ENCODE data around the gene L3MBTL1. TPM values are rescaled to one million over a fixed set of nuclear protein-coding genes. Genes with fewer than 3 reads are reported as not detected.

The L3MBTL1 gene
- total RNA-seq, 3 donors from 2014 or later = 8.6 to 24.7 (median 17.4) TPM

DNA sequence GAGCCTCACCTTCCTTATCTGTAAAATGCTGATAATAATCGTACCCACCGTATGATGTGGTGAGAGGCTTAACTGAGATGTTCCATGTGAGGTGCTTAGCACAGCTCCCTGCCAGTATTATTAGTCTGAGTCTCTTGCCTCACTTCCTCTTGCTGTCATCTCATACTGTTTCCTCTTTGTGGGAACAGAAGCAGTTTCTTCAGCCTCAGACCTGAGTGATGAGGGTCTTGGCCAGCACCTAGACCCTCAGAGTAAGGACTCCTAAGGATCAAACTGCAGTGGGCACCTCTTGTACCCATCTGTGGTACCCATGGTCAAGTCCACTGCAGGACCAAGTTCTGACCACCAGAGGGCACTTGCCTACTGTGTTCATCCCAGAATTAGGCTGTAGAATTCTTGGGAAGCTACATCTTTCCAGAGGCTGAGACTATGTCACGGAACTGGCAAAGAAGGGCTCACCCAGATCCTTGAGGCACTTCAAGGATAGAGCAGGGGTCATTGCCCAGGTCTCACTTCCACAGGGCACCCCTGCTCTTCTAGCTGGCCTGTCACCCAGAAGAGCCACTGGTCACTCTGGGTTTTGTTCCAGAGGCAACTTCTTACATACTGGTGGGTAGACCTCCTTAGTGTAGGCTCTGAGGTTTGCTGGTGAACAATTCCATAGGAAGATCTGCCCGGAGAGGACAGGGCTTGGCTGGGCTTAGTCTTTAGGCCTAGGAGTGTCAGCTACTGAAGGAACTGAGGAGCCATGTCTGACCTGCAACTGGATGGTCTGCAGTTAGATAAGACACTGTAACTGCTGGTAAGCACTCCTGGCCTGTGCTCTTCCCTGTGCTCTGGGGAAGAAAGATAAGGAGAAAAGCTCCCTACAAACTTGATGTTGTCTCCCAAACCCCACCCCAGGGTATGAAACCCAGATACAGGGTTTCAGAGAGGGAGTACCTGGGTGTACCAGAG lies 30.7 kb downstream of the L3MBTL1 start:
- no peaks in the 10 kb centered on the region for H3K36me3 ChIP-seq
- DNase-seq (ENCODE audit: low spot score in 2 of 2) = peak in 1 of 2 donors; percentile 60
- H3K27me3 ChIP-seq = no peaks in the 10 kb centered on the region
- H3K9me3 ChIP-seq = no peaks in the 10 kb centered on the region
- H3K4me1 ChIP-seq = no peaks in the 10 kb centered on the region
- H3K4me3 ChIP-seq = no peak overlapping the region
- TF ChIP-seq POLR2A (IDR thresholded peaks at IDR 0.05) (no peak), POLR2AphosphoS5 (IDR thresholded peaks at IDR 0.05) (no peak)
- TF ChIP-seq, protein P1, sequence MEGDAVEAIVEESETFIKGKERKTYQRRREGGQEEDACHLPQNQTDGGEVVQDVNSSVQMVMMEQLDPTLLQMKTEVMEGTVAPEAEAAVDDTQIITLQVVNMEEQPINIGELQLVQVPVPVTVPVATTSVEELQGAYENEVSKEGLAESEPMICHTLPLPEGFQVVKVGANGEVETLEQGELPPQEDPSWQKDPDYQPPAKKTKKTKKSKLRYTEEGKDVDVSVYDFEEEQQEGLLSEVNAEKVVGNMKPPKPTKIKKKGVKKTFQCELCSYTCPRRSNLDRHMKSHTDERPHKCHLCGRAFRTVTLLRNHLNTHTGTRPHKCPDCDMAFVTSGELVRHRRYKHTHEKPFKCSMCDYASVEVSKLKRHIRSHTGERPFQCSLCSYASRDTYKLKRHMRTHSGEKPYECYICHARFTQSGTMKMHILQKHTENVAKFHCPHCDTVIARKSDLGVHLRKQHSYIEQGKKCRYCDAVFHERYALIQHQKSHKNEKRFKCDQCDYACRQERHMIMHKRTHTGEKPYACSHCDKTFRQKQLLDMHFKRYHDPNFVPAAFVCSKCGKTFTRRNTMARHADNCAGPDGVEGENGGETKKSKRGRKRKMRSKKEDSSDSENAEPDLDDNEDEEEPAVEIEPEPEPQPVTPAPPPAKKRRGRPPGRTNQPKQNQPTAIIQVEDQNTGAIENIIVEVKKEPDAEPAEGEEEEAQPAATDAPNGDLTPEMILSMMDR (IDR thresholded peaks at IDR 0.05) = peak in 2 of 3 donors; percentile 66
- H3K27ac ChIP-seq = no peak overlapping the region
- intact Hi-C loops (cut with DNase I; ENCODE audit: low total_unique reads) = no loop called here

DNA sequence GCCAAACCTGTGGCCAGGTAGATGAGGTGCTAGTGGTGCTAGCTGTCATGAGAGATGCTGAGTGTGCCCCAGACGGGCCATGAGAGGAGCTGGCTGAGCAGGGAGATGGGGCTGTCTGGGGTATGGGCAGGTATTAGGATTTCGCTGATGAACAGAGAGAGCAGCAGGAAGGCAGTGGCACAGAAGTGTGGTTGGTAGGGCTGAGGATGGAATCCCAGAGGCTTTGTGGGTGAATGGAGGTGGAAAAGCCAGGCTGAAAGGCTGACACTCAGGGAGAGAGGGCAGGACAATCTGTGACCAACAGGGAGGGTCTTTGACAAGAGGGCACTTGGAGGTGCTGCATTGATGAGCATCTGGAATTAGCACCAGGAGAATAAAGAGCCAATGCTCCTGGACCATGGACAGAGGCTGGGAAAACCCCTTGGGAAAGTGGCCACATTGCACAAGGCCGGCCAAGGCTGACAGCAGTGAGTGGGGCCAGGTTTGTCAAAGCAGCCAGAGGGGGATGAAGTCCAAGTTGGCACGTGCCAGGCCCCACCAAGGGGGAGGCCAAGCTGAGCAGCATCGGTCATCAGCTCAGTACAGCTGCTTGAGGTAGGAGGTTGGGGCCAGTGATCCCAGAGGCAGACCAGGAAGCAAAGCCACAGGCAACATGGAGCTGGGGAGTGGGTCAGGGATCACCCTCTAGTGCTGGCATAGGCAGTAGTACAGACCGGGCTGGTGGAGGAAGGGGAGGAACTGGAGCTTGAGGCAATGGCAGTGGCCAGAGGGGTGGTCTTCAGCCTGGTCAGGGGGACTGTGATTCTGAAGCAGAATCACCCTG lies 31.6 kb downstream of the L3MBTL1 start:
- no peaks in the 10 kb centered on the region for H3K27me3 ChIP-seq
- H3K36me3 ChIP-seq = no peaks in the 10 kb centered on the region
- peak in 1 of 2 donors; percentile 30 for DNase-seq (ENCODE audit: low spot score in 2 of 2)
- TF ChIP-seq POLR2A (IDR thresholded peaks at IDR 0.05) (no peak), POLR2AphosphoS5 (IDR thresholded peaks at IDR 0.05) (no peak)
- TF ChIP-seq, protein P1 (IDR thresholded peaks at IDR 0.05) = no peak
- H3K27ac ChIP-seq = no peak overlapping the region
- H3K4me1 ChIP-seq = no peaks in the 10 kb centered on the region
- intact Hi-C loops (cut with DNase I; ENCODE audit: low total_unique reads) = no loop called here
- no peaks in the 10 kb centered on the region for H3K9me3 ChIP-seq
- H3K4me3 ChIP-seq = no peak overlapping the region

DNA sequence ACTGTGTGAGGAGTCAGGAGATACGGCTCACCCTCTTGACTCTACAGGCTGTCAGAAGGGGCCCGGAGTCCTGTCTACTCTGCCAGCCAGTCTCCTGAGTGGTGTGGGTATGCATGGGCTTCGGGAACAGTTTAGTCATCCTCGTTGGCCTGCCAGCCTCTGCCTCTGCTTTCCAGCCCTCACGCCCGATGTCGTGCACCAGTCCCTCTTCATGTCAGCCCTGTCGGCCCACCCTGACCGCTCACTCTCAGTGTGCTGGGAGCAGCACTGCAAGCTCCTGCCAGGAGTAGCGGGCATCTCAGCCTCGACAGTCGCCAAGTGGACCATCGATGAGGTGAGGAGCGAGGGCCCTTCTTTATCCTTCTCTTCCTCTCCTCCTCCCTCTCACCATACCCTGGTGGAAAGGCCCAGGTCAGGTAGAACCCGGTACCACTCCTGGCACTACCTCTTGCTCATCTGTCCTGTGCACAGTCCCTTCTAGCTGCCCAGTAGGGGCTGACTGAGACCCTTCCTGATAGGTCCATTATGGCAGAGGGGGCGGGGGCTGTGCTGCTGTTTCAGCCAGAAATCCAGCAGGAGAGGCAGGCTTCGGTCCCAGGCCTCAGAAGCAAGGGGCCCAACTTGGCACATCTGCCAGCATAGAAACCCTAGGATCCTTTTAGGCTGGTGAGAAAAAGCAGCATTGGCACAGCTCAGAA lies 32.6 kb downstream of the L3MBTL1 start:
- intact Hi-C loops (cut with DNase I; ENCODE audit: low total_unique reads) = no loop called here
- Histone ChIP-seq H3K9me3 (no peaks in the 10 kb centered on the region), H3K36me3 (no peaks in the 10 kb centered on the region), H3K27ac (no peak overlapping the region), H3K4me3 (no peak overlapping the region), H3K27me3 (no peaks in the 10 kb centered on the region), H3K4me1 (no peaks in the 10 kb centered on the region)
- no peak for TF ChIP-seq POLR2AphosphoS5 (IDR thresholded peaks at IDR 0.05)
- TF ChIP-seq POLR2A (IDR thresholded peaks at IDR 0.05) = no peak
- TF ChIP-seq, protein P1 (IDR thresholded peaks at IDR 0.05) = no peak
- peak in 1 of 2 donors; percentile 41 for DNase-seq (ENCODE audit: low spot score in 2 of 2)

DNA sequence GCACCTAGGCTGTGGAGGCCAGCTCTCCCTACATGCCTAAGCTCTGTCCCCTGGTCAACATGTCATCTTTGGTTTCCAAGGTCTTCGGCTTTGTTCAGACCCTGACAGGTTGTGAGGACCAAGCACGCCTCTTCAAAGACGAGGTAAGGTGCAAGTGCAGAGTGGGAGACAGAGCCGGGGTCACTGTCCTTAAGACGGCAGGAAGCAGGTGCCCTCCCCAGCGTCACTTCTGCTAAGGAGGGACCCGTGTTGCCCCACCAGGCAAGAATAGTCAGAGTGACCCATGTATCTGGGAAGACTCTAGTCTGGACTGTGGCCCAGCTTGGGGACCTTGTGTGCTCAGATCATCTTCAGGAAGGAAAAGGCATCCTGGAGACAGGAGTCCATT lies 33.2 kb downstream of the L3MBTL1 start:
- Histone ChIP-seq H3K27ac (no peak overlapping the region), H3K27me3 (no peaks in the 10 kb centered on the region), H3K4me3 (no peak overlapping the region), H3K4me1 (no peaks in the 10 kb centered on the region), H3K9me3 (no peaks in the 10 kb centered on the region), H3K36me3 (no peaks in the 10 kb centered on the region)
- peak in 1 of 2 donors; percentile 22 for DNase-seq (ENCODE audit: low spot score in 2 of 2)
- intact Hi-C loops (cut with DNase I; ENCODE audit: low total_unique reads) = no loop called here
- no peak for TF ChIP-seq POLR2AphosphoS5 (IDR thresholded peaks at IDR 0.05)
- TF ChIP-seq POLR2A (IDR thresholded peaks at IDR 0.05) = no peak

DNA sequence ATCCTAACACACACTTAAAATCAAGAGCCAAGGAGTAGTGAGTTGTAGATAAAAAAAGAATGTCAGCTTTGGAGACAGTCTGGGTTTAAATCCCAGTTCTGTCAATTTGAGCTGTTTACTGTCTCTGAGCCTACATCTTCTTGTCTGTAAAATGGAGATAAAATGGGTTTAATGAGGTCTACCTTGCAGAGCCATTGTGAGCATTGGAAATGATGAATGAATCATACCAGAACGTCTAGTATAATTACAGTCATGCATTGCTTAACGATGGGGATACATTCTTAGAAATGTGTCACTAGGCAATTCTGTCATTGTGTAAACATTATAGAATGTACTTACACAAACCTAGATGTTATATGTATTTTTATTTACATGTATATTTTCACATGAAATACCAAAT lies 33.7 kb downstream of the L3MBTL1 start:
- Histone ChIP-seq H3K4me1 (no peaks in the 10 kb centered on the region), H3K36me3 (no peaks in the 10 kb centered on the region), H3K27ac (no peak overlapping the region), H3K27me3 (no peaks in the 10 kb centered on the region), H3K9me3 (no peaks in the 10 kb centered on the region), H3K4me3 (no peak overlapping the region)
- TF ChIP-seq POLR2A (IDR thresholded peaks at IDR 0.05) (no peak), POLR2AphosphoS5 (IDR thresholded peaks at IDR 0.05) (no peak)
- TF ChIP-seq, protein P1 (IDR thresholded peaks at IDR 0.05) = no peak
- DNase-seq (ENCODE audit: low spot score in 2 of 2) = no peak
- intact Hi-C loops (cut with DNase I; ENCODE audit: low total_unique reads) = no loop called here

All from breast epithelium (tissue), 4 donors.